Sigmoid colon (tissue), 4 donors: ENCODE data around the gene CCDC78.

Experiments used
- CTCF ChIP-seq, 4 experiments: fragments of 450-650 bp in 3 of 4; fragments of 200-600 bp in 1 of 4; IDR thresholded peaks; one replicate each; pipeline ENCODE4 v1.5.1; 2016 to 2019; ENCODE audit warnings: antibody characterized with exemption in 4 of 4, mild to moderate bottlenecking in 3 of 4, moderate library complexity in 2 of 4
- EP300 ChIP-seq, 4 donors: sonication (generic); formaldehyde crosslinking; IDR thresholded peaks; one replicate each; pipeline ENCODE4 v1.6.1; 2017; ENCODE audit warnings: antibody characterized with exemption in 4 of 4
- POLR2A ChIP-seq, 2 donors: fragments of 450-650 bp; IDR thresholded peaks; one replicate each; pipeline ENCODE4 v1.6.1; 2016; ENCODE audit warnings: antibody characterized with exemption in 2 of 2, mild to moderate bottlenecking in 2 of 2, moderate library complexity in 2 of 2
- POLR2AphosphoS5 ChIP-seq, 4 donors: sonication (generic); formaldehyde crosslinking; IDR thresholded peaks; one replicate each; pipeline ENCODE4 v1.6.1; 2017; ENCODE audit warnings: antibody characterized with exemption in 4 of 4

GRCh38 chr16:769934-770333, 43.7 kb upstream of the CCDC78 start:
- no peak for TF ChIP-seq POLR2AphosphoS5 (IDR thresholded peaks at IDR 0.05)
- no peak for TF ChIP-seq CTCF (IDR thresholded peaks at IDR 0.05)
- no peak for TF ChIP-seq POLR2A (IDR thresholded peaks at IDR 0.05)
- no peak for TF ChIP-seq EP300 (IDR thresholded peaks at IDR 0.05)
